NT2/D1 (cell line): Measurements from ENCODE around the gene CEP112.

Experiments used
- DNase-seq: peaks from one replicate; pipeline ENCODE4 v3.0.0-alpha.2; 2011; ENCODE audit warnings: low read depth, low spot score
- H3K27me3 ChIP-seq: 2 replicates; pipeline ENCODE4 v1.6.0; 2011; ENCODE audit warnings: mild to moderate bottlenecking; ENCODE audit not compliant: insufficient read length, insufficient read depth
- H3K36me3 ChIP-seq: 2 replicates; pipeline ENCODE4 v1.6.1; 2011; ENCODE audit warnings: mild to moderate bottlenecking, low read length, mixed read lengths; ENCODE audit not compliant: insufficient read depth, insufficient read length
- H3K4me1 ChIP-seq: 2 replicates; pipeline ENCODE4 v1.5.1; 2011; ENCODE audit not compliant: insufficient read depth, insufficient read length
- H3K4me3 ChIP-seq: 2 replicates; pipeline ENCODE4 v1.5.1; 2011; ENCODE audit warnings: low read depth; ENCODE audit not compliant: insufficient read length
- H3K9ac ChIP-seq: 2 replicates; pipeline ENCODE4 v1.6.0; 2011; ENCODE audit warnings: low read depth; ENCODE audit not compliant: insufficient read length
- H3K9me3 ChIP-seq: 2 replicates; pipeline ENCODE4 v1.5.1; 2011; ENCODE audit warnings: mild to moderate bottlenecking, low read length; ENCODE audit not compliant: insufficient read depth
- SUZ12 ChIP-seq: IDR thresholded peaks from 2 replicates; pipeline ENCODE4 v1.6.1; 2011; ENCODE audit not compliant: insufficient read length, insufficient read depth; ENCODE audit errors: extremely low read depth
- YY1 ChIP-seq: IDR thresholded peaks from 2 replicates; pipeline ENCODE4 v1.6.1; 2011; ENCODE audit not compliant: insufficient read length, insufficient read depth
- ZNF274 ChIP-seq: IDR thresholded peaks from 2 replicates; pipeline ENCODE4 v1.6.1; 2011; ENCODE audit warnings: mild to moderate bottlenecking, low read depth, low read length

CEP112 gene

DNA sequence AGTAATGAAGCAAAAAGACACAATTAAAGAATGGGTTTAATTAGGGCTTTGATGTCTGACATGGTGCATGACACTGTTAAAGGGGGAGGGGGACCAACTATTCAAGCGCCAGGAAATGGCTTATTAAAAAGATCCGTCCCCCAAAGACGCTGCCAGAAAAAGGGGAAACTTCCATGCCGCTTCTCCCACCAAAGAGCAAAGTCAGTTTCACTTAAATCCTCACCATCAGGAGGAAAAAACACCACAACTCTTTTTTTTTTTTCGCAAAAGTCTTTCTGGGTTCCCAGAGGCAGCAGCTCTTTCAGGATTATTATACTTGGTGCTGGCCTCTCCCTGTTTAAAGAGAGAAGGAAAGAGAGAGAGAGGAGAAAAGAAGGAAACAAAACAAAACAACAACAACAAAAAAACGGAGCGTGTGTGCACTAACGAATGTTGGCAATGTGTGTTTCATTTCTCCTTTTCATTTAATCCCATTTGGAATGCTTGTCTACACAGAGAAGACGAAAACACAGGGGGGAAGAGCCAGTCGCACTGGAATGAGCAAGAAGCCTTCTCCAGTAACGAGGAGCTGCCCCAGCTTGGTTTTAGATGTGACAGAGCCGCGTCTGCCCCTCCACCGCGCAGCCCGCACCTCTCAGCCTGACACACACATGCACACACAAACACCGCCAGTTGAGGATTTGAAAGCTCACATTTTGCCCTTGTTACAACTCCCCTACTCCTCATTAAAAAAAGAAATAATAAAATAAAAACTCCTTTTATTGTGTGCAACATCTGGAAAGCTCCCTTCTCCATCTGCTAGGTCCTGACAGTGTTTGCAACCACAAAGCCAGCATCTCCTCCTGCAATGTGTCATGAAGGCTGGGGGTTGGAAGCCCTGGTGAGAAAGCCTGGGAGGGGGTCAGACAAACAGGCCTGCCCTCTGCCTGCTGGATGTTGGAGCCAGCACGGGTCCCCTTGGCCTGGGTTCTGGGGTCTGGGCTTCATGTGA lies 597.8 kb downstream of the CEP112 start:
- Histone ChIP-seq H3K36me3 (no peaks in the 10 kb centered on the region), H3K4me1 (peaks cover 6% of the 10 kb centered on the region), H3K9ac (peak overlapping the region; percentile 12), H3K4me3 (no peak overlapping the region), H3K27me3 (no peaks in the 10 kb centered on the region), H3K9me3 (no peaks in the 10 kb centered on the region)
- no peak for DNase-seq
- TF ChIP-seq SUZ12 (no peak), ZNF274 (no peak), YY1 (no peak)

GRCh38 chr17:65593092-65593854 lies 598.7 kb downstream of the CEP112 start:
- no peak for TF ChIP-seq YY1
- no peak for TF ChIP-seq SUZ12
- TF ChIP-seq ZNF274 = no peak
- H3K4me3 ChIP-seq = no peak overlapping the region
- H3K9me3 ChIP-seq = no peaks in the 10 kb centered on the region
- no peaks in the 10 kb centered on the region for H3K36me3 ChIP-seq
- no peak for DNase-seq
- H3K4me1 ChIP-seq = peaks cover 8% of the 10 kb centered on the region
- H3K9ac ChIP-seq = no peak overlapping the region
- no peaks in the 10 kb centered on the region for H3K27me3 ChIP-seq

DNA sequence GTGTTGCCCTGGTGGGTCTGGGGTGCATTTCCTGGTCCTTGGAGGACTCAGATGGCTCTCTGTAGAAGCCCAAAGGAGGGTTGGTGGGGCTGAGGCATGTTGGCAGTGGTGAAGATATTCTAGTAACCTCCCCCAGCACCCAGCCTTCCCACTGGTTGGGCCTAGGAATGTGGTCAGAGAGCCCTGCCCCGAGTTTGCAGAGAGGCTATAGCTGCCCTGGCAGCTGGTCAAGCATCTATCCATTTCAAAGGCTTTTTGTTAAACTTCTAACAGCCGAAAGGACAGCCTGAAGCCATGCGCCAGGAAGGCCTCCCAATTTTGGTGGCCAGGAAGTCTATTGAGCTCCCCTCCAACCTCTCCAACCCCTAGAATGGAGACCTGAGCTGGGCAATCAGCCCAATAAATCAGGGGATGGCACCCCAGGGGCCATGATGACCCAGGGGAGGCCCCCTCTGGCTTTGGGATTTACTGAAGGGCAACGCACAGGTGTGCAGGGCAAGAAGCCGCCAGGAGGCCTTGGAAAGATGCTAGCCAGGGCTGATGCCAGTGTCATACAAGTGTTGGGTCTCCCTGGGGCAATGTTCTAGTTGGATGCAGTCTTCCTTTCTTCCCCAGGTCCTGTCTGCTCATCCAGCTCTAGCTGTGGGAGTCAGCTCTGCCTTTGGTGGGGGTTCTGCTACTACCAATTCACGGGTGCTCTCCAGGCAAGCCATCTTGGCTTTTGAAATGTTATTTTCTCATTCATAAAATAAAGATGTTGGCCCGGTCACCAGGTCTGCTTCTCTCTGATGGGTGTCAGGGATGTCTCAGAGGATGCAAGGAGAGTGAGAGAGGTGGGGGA lies 599.6 kb downstream of the CEP112 start:
- no peaks in the 10 kb centered on the region for H3K36me3 ChIP-seq
- no peaks in the 10 kb centered on the region for H3K27me3 ChIP-seq
- H3K9me3 ChIP-seq = no peaks in the 10 kb centered on the region
- H3K4me1 ChIP-seq = peaks cover 11% of the 10 kb centered on the region
- H3K4me3 ChIP-seq = no peak overlapping the region
- H3K9ac ChIP-seq = no peak overlapping the region
- no peak for DNase-seq
- TF ChIP-seq YY1 (no peak), ZNF274 (no peak), SUZ12 (no peak)

- no peaks in the 10 kb centered on the region for H3K9me3 ChIP-seq
- no peak overlapping the region for H3K9ac ChIP-seq
- H3K4me3 ChIP-seq = no peak overlapping the region
- H3K27me3 ChIP-seq = peaks cover 8% of the 10 kb centered on the region
- no peak for DNase-seq
- peaks cover 14% of the 10 kb centered on the region for H3K4me1 ChIP-seq
- TF ChIP-seq YY1 = no peak
- no peak for TF ChIP-seq ZNF274
- no peaks in the 10 kb centered on the region for H3K36me3 ChIP-seq
Observed at GRCh38 chr17:65589321-65589720, 602.6 kb downstream of the CEP112 start.

DNA sequence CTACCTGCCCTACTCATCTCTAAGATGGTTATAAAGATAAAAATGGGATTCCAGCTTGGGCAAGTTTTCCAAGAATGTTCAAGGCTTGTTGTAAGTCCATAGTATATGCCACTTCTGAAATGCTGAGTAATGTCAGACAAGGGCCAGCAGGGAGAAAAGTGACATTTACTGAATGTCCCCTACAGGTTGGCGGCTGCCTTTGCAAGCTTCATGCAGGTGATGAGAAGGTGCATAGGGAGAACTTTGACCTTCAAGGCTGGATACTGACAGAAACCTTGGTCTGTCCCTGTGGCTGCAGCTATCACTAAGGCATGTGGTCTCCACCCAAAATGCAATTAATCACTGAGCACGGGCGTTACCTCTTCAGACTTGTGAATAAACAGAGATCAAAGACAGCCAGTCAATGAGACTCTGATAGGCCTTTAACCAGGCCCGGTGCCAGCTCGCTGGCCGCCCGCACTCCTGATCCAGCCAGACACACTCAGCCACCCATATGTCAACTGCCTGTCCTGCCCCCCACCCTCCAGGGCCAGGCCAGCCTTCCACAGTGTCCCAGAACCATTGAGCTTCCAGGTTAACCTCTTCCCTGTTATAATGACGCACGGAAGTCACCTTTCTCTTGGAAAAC lies 603.6 kb downstream of the CEP112 start:
- Histone ChIP-seq H3K9ac (no peak overlapping the region), H3K9me3 (no peaks in the 10 kb centered on the region), H3K4me3 (no peak overlapping the region), H3K36me3 (no peaks in the 10 kb centered on the region), H3K27me3 (peaks cover 8% of the 10 kb centered on the region), H3K4me1 (peaks cover 14% of the 10 kb centered on the region)
- TF ChIP-seq SUZ12 = no peak
- TF ChIP-seq YY1 = no peak
- no peak for TF ChIP-seq ZNF274
- no peak for DNase-seq

DNA sequence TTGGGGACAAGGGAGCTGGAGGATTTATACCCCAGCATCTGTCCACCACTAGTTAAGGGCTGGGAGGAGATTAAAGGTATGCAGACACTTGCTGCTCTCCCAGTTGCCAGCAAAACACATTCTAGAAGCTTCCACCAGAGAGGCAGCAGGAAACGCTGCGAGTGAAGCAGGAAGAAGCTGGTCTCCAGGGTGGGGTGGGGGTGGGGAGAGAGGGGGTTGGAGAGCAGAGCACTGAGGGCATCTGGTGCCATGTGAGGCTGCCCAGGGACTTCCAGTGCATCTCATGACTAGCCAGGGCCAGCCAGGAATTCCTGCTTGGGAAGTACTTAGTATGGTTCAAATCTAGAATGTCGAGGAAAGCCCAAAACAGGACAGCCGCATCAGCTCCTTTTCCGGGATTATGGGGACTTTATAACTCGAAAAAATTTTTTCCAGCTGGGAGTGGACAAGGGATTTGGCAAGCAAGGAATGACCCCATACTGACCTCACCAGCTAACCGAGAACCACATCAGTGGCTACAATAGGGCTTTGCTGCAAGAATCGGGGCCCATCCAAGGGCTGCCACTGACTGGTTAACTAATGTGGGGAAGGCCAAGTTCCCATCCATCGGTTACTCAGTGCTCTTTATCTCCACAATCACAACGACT lies 604.3 kb downstream of the CEP112 start:
- no peak overlapping the region for H3K9ac ChIP-seq
- no peaks in the 10 kb centered on the region for H3K36me3 ChIP-seq
- no peak overlapping the region for H3K4me3 ChIP-seq
- H3K4me1 ChIP-seq = peaks cover 10% of the 10 kb centered on the region
- peaks cover 8% of the 10 kb centered on the region for H3K27me3 ChIP-seq
- no peak for TF ChIP-seq ZNF274
- TF ChIP-seq YY1 = no peak
- no peak for TF ChIP-seq SUZ12
- no peak for DNase-seq
- no peaks in the 10 kb centered on the region for H3K9me3 ChIP-seq
